GM12891 (cell line): Measurements from ENCODE around the gene CYP8B1.

Experiments
- DNase-seq: peaks from one replicate; pipeline ENCODE4 v3.0.0; 2011; ENCODE audit warnings: low spot score; ENCODE audit not compliant: insufficient read length
- FAIRE-seq: peaks from 2 replicates; lab custom pipeline; 2011; peaks lifted over from hg19 to GRCh38; lab: Jason Lieb, UNC
- PAX5 ChIP-seq: IDR thresholded peaks from 2 replicates; pipeline ENCODE4 v1.6.1; 2011; ENCODE audit warnings: low read length, moderate library complexity, mild to moderate bottlenecking; ENCODE audit not compliant: insufficient read depth, severe bottlenecking
- POLR2A ChIP-seq: IDR thresholded peaks from 2 replicates; pipeline ENCODE4 v1.6.1; 2011; ENCODE audit warnings: low read depth, low read length, control low read depth
- POLR2AphosphoS5 ChIP-seq: IDR thresholded peaks from 2 replicates; pipeline ENCODE4 v1.6.1; 2011; ENCODE audit warnings: low read depth, low read length, control low read depth
- POU2F2 ChIP-seq: IDR thresholded peaks from 2 replicates; pipeline ENCODE4 v1.6.1; 2011; ENCODE audit warnings: low read depth, mild to moderate bottlenecking, control low read depth, low read length, moderate library complexity
- SPI1 ChIP-seq: IDR thresholded peaks from 2 replicates; pipeline ENCODE4 v1.6.1; 2011; ENCODE audit warnings: low read depth, low read length, control low read depth
- TAF1 ChIP-seq: IDR thresholded peaks from 2 replicates; pipeline ENCODE4 v1.6.1; 2011; ENCODE audit warnings: low read depth, low read length, control low read depth

Gene CYP8B1

GRCh38 chr3:42844815-42845214, 30.9 kb downstream of the CYP8B1 start:
- DNase-seq = no peak
- FAIRE-seq = no peak
- TF ChIP-seq SPI1 = no peak
- no peak for TF ChIP-seq POLR2A
- TF ChIP-seq POU2F2 = no peak
- no peak for TF ChIP-seq POLR2AphosphoS5
- no peak for TF ChIP-seq PAX5
- TF ChIP-seq TAF1 = no peak

DNA sequence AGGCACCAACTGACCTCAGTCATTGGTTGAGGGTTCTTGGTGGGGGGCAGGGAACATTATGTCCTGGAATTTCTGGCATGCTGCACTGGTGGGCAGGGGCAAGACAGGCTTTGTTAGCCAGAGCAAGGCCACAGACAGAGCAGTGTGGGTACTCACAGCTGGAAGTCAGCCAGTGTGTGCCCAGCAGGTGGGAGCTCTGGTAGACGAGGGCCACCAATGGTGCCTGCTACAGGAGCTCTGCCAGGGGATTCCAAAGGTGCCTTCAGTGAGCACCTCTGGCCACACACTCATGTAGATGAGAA, 31.3 kb downstream of the CYP8B1 start:
- FAIRE-seq = no peak
- no peak for DNase-seq
- no peak for TF ChIP-seq POLR2AphosphoS5
- no peak for TF ChIP-seq SPI1
- TF ChIP-seq POU2F2 = no peak
- TF ChIP-seq TAF1 = no peak
- no peak for TF ChIP-seq PAX5
- no peak for TF ChIP-seq POLR2A

DNA sequence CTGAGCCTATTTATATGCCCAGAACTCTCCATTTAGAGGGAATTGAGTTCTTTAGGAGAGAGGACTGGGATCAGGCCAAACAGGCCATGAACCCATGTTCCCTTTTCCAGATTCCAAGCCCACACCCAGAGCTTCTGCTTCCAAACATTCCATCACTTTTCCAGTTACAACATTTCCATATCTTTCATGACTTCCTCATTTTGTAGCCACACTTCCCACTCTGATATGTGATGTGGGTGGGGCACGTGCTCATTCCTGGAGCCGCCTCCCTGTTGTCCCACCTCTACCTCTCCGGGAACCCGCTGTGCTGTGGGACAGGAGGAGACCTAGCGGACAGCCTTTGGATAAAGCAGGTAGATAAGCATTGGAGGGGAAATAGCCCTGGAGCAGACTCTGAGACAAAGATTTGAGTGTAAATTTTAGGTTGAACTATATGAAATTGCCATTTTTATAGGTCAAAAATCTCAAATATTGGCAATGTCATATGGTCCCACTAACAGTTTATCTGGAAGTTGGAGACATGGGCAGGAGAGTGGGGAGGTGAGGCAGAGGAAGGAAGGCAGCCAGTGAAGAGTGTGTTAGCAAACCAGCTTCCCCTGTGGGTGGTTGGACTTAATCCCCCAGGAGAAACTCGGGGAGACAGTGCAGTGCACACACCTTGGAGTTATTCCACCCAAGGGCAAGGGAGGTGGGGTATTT, 31.8 kb downstream of the CYP8B1 start:
- no peak for TF ChIP-seq PAX5
- TF ChIP-seq POU2F2 = no peak
- TF ChIP-seq POLR2A = no peak
- TF ChIP-seq POLR2AphosphoS5 = no peak
- TF ChIP-seq TAF1 = no peak
- no peak for TF ChIP-seq SPI1
- FAIRE-seq = no peak
- DNase-seq = no peak

DNA sequence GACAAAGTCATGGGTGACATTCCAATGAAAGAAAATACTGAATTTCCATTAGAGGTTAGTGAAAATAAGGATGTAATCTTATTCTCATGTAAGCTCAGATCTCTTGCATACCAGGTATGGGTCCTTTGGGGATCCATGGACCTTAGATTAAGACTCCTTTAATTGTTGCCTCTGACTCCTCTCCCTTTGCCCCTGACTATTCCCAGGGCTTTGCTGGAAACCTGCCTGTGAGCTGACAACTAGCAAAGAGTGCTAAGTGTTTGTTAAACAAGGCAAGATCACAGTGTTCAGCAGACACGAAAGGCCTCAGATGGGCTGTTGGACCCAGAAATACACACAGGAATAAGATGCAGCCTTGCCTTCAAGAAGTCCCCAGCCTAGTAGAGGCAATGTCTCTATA, 34.3 kb downstream of the CYP8B1 start:
- TF ChIP-seq PAX5 = no peak
- TF ChIP-seq POU2F2 = no peak
- no peak for TF ChIP-seq POLR2A
- no peak for TF ChIP-seq SPI1
- no peak for TF ChIP-seq POLR2AphosphoS5
- no peak for TF ChIP-seq TAF1
- no peak for DNase-seq
- FAIRE-seq = no peak

DNA sequence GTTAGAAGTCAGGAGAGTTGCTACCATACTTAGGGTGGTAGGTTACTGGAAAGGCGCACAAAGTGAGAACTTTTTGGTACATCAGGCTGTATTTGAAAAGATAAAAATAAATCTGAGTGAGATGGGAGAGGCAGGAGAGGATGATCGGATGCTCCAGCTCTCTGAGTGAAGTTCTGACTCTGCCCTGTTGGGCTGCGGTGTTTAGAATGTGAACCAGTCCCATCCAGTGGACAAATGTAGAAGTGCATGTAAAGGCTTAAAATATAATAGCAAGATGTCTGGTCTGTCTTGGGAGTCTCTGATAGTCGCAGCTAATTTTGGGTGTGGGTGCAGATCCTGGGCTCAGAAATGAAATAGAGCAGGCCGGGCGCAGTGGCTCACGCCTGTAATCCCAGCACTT, 36.1 kb downstream of the CYP8B1 start:
- TF ChIP-seq SPI1 (no peak), TAF1 (no peak), POLR2A (no peak), PAX5 (no peak), POLR2AphosphoS5 (no peak), POU2F2 (no peak)
- DNase-seq (peak; percentile 28), FAIRE-seq (peak; percentile 40)

DNA sequence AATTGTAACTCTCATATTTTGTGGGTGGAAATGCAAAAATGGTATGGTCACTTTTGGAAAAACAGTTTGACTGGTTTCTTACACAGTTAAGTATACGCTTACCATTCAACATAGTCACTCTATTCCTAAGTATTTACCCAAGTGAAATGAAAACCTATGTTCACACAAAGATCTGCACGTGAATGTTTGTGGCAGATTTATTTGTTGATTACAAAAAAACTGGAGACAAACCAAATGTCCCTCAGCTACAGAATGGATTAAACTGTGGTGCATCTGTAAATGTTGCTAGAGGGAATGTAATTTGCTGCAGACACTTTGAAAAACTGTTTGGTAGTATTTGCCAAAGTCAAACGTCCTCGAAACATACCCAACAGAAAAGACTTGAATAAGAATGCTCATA, 37.1 kb downstream of the CYP8B1 start:
- FAIRE-seq = no peak
- no peak for DNase-seq
- TF ChIP-seq PAX5 (no peak), TAF1 (no peak), POU2F2 (no peak), SPI1 (no peak), POLR2AphosphoS5 (no peak), POLR2A (no peak)

DNA sequence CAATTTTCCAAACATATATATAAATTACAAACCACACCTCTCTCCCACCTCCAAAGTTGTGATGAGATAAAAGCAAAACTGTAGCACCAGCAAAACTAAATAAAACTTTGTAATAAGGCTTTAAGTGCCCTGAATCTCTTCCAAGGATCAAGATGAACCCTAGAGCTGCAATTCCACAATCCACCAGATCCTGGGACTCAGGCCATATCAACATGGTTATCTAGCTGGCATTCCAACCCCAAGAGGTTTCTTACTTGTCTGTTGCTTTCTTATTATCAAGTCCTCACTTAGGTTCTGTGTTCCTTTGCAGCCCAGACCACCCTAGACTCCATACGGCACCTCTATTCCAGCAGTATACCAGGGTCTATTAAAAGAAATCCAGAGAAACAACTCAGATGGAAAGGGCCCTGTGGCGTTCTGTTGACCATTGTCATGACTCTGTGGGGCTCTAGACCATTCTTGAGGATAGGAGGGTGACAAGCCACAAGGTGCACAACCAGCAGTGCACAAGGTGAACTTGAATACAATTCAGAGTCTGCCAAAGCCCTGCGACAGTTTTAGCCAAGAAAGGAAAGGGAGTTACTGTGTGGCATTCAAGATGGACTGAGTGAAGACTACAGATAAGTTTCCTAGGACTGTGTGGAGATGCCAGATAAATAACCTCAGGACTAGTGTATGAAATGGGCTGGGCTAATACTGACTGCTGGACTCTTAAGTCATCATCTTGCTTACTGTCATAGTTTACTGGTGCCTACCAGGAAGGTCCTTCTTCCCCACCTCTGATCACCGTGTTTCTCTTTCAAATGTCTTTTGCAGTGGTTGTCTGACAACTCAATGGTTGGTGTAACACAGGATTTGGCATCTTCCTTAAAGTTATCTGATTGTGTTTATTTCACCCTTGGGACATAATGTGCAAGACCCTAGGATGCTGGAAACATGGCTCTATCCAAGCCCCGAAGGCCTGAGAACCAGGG, 39.2 kb downstream of the CYP8B1 start:
- FAIRE-seq = no peak
- no peak for DNase-seq
- TF ChIP-seq SPI1 = no peak
- TF ChIP-seq POLR2AphosphoS5 = no peak
- TF ChIP-seq POLR2A = no peak
- TF ChIP-seq POU2F2 = no peak
- TF ChIP-seq PAX5 = no peak
- no peak for TF ChIP-seq TAF1

GRCh38 chr3:42831321-42831713, 44.4 kb downstream of the CYP8B1 start:
- TF ChIP-seq SPI1 = no peak
- no peak for TF ChIP-seq POU2F2
- no peak for TF ChIP-seq POLR2A
- TF ChIP-seq TAF1 = no peak
- TF ChIP-seq PAX5 = no peak
- no peak for TF ChIP-seq POLR2AphosphoS5
- FAIRE-seq = peak; percentile 59
- DNase-seq = no peak
